GM08714 (cell line): ENCODE results near the gene EPB41L4B.
"Not testable (repeated sequence)": the region's sequence is repeated elsewhere in the genome, so short reads cannot be mapped to it uniquely, and the experiment has no call there.

ENCODE experiments used
- H3K4me3 ChIP-seq: fragments of 200-500 bp; sonication (Bioruptor generic); 2 replicates; pipeline ENCODE4 v1.5.1; 2014; ENCODE audit warnings: mild to moderate bottlenecking, low read length, inconsistent platforms
- ZNF274 ChIP-seq: IDR thresholded peaks from 2 replicates; pipeline ENCODE4 v1.6.1; 2012; ENCODE audit warnings: mild to moderate bottlenecking, low read depth, low read length

Gene EPB41L4B

GRCh38 chr9:109158651-109159050, 162.2 kb downstream of the EPB41L4B start:
- TF ChIP-seq ZNF274: no peak
- no peak overlapping the region for H3K4me3 ChIP-seq

- H3K4me3 ChIP-seq: no peak overlapping the region
- TF ChIP-seq ZNF274: no peak
Observed at GRCh38 chr9:109156708-109157107, 164.2 kb downstream of the EPB41L4B start.

- TF ChIP-seq ZNF274: no peak
- no peak overlapping the region for H3K4me3 ChIP-seq
Observed at GRCh38 chr9:109150925-109151545, 169.8 kb downstream of the EPB41L4B start.

- no peak overlapping the region for H3K4me3 ChIP-seq
- no peak for TF ChIP-seq ZNF274
Observed at GRCh38 chr9:109149722-109150121, 171.1 kb downstream of the EPB41L4B start.

GRCh38 chr9:109149089-109149488, 171.8 kb downstream of the EPB41L4B start:
- no peak overlapping the region for H3K4me3 ChIP-seq

GRCh38 chr9:109145051-109145450, 175.8 kb downstream of the EPB41L4B start:
- H3K4me3 ChIP-seq: no peak overlapping the region
- no peak for TF ChIP-seq ZNF274

More at GRCh38 chr9:109149089-109149488, 171.8 kb downstream of the EPB41L4B start:
- TF ChIP-seq ZNF274: no peak

GRCh38 chr9:109143881-109144562, 176.8 kb downstream of the EPB41L4B start:
- no peak for TF ChIP-seq ZNF274
- no peak overlapping the region for H3K4me3 ChIP-seq

- no peak for TF ChIP-seq ZNF274
- no peak overlapping the region for H3K4me3 ChIP-seq
Observed at GRCh38 chr9:109141375-109141774, 179.5 kb downstream of the EPB41L4B start.

GRCh38 chr9:109139851-109140250, 181.0 kb downstream of the EPB41L4B start:
- TF ChIP-seq ZNF274: no peak

GRCh38 chr9:109138421-109138820, 182.4 kb downstream of the EPB41L4B start:
- no peak for TF ChIP-seq ZNF274
- H3K4me3 ChIP-seq: no peak overlapping the region

More at GRCh38 chr9:109139851-109140250, 181.0 kb downstream of the EPB41L4B start:
- H3K4me3 ChIP-seq: no peak overlapping the region

- TF ChIP-seq ZNF274: no peak
- H3K4me3 ChIP-seq: no peak overlapping the region
Observed at GRCh38 chr9:109134167-109134578, 186.7 kb downstream of the EPB41L4B start.

- H3K4me3 ChIP-seq: no peak overlapping the region
- TF ChIP-seq ZNF274: no peak
Observed at GRCh38 chr9:109133533-109133932, 187.3 kb downstream of the EPB41L4B start.

- TF ChIP-seq ZNF274: no peak
- no peak overlapping the region for H3K4me3 ChIP-seq
Observed at GRCh38 chr9:109132567-109133021, 188.3 kb downstream of the EPB41L4B start.

- TF ChIP-seq ZNF274: no peak
Observed at GRCh38 chr9:109129470-109130197, 191.2 kb downstream of the EPB41L4B start.

GRCh38 chr9:109126671-109127070, 194.2 kb downstream of the EPB41L4B start:
- not testable (repeated sequence) for H3K4me3 ChIP-seq

More at GRCh38 chr9:109129470-109130197, 191.2 kb downstream of the EPB41L4B start:
- no peak overlapping the region for H3K4me3 ChIP-seq
